Measurements from ENCODE around the gene ZCCHC17.
"Not testable (repeated sequence)": the region's sequence is repeated elsewhere in the genome, so short reads cannot be mapped to it uniquely, and the experiment has no call there.

The ZCCHC17 gene

DNA sequence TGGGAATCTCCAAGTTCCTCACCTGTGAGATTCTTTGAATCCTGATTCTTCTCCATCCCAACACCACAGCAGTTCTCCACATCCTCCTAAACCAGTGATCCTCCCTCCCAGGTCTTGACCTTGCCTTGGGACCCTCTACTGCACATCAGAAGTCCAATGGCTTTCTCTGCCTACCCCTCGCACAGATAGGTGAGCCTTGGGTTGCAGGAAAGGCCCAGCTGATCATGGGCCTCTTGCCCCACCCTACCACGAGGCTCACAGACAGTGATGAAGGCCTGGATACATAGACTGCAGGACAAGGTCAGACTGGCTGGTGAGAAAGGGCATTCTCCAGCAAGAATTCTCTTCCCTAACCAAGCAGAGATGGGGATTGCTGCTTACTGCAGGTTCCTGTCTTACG is 75.2 kb downstream of the ZCCHC17 start:
- DNase-seq: no peak

GRCh38 chr1:31372751-31373055 is 75.9 kb downstream of the ZCCHC17 start:
- DNase-seq: no peak

GRCh38 chr1:31373056-31373896 is 76.4 kb downstream of the ZCCHC17 start, which contains the start of gene FABP3:
TSS of gene FABP3 (minus strand) at chr1:31373076. CDS start at chr1:31373014, 62 bp downstream.
- peak; percentile 44 to 56 for DNase-seq

GRCh38 chr1:31373897-31374486 is 77.2 kb downstream of the ZCCHC17 start:
- DNase-seq: no peak

- DNase-seq: no peak
Observed at GRCh38 chr1:31374511-31375196, 77.8 kb downstream of the ZCCHC17 start.

GRCh38 chr1:31376375-31377134 is 79.7 kb downstream of the ZCCHC17 start:
- no peak for DNase-seq

DNA sequence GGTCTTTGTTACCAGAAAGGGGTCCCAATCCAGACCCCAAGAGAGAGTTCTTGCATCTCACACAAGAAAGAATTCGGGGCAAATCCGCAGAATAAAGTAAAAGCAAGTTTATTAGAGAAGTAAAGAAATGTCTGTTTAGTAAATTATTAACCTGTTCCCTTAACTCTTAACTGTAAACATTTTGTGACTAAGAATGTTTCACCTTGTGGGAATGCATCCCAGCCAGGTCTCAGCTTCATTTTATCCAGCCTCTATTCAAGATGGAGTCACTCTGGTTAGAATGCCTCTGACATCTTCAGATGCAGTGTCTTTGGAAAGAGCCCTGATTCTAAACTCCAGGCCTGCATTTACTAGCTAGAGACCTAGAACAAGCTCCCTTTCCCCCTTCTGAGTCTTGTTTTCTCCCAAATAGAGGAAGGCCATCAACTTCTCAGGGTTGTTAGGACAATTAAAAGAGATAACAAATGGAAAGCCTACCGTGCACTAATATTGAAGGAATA is 80.6 kb downstream of the ZCCHC17 start:
- DNase-seq: no peak

GRCh38 chr1:31378001-31378400 is 81.2 kb downstream of the ZCCHC17 start:
- DNase-seq: no peak

DNA sequence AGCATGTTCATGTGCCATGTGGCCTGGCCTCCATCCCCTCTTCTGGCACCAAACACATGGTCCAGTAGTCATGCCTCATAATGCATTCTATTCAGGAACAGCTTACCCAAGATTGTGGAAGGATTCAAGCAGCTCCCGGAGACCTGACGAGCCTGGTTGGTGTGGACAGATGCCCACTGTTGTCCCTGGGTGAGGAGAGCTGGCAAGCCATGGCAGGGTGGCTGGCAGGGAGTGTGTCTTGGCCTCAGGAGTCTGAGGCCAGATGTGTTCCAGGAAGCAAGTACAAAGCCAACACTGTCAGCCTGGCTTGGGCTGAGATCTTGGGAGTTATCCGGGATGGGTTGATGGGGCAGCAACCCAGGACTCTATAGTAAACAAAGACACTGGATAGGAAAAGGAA is 83.3 kb downstream of the ZCCHC17 start:
- DNase-seq: no peak

DNA sequence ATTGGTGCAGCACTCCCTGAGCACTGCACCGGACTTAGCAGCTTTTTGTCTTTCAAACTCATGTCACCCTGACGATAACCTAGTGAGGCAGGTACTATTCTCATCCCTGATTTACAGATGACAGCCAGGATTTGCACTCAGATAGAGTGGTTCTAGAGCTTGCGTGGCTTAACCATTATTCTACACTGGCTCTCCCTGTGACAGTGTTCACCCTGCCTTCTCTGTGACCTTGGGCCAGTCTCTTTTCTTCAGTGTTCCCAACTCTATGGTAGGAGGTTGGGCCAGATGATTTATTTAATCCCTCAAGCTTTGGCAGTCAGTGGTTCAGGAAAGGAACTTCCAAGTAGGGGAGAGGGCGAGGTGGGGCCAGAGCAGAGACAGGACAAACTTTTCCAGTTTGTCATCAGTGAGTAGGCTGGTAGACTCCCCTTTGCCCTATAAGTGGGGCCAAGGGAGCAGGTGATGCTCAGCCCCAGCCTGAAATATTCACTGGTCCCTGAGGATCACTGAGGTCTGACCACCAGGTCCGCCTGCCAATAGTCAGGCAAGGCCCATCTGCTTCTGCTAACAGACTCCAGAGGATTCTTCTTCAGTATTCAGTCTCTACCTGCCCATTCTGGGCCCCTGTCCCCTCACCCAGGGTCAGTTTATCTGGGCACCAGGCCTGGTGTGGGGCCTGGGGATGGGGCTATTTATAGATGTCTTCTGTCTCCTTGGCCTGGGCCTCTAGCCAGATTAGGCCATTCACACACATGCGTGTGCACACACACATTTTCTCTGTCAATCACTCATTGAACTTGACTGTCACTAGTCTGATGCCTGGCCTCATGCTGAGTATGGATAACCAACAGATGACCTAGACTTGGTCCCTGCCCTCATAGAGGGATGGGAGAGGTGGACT is 84.8 kb downstream of the ZCCHC17 start:
- no peak for DNase-seq

- no peak for DNase-seq
Observed at GRCh38 chr1:31382379-31382989, 85.7 kb downstream of the ZCCHC17 start.

GRCh38 chr1:31383967-31384366 is 87.1 kb downstream of the ZCCHC17 start:
- DNase-seq: no peak

GRCh38 chr1:31386576-31387243 is 89.9 kb downstream of the ZCCHC17 start:
- DNase-seq: not testable (repeated sequence)

DNA sequence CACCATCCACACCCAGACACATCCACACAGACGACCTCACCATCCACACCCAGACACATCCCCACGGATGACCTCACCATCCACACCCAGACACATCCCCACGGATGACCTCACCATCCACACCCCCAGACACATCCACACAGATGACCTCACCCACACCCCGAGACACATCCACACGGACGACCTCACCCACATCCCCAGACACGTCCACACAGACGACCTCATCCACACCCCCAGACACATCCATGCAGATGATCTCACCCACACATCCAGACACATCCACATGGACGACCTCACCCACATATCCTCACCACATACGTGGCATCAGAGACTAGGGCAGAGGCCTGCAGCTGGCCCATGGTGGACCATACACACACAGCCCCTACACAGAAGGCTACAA is 90.8 kb downstream of the ZCCHC17 start:
- no peak for DNase-seq

GRCh38 chr1:31389616-31390015 is 92.8 kb downstream of the ZCCHC17 start:
- no peak for DNase-seq

GRCh38 chr1:31390071-31390470 is 93.2 kb downstream of the ZCCHC17 start:
- DNase-seq: no peak

- no peak for DNase-seq
Observed at GRCh38 chr1:31393463-31393862, 96.6 kb downstream of the ZCCHC17 start.

GRCh38 chr1:31394584-31395193 is 97.9 kb downstream of the ZCCHC17 start:
- peak; percentile 90 for DNase-seq

DNA sequence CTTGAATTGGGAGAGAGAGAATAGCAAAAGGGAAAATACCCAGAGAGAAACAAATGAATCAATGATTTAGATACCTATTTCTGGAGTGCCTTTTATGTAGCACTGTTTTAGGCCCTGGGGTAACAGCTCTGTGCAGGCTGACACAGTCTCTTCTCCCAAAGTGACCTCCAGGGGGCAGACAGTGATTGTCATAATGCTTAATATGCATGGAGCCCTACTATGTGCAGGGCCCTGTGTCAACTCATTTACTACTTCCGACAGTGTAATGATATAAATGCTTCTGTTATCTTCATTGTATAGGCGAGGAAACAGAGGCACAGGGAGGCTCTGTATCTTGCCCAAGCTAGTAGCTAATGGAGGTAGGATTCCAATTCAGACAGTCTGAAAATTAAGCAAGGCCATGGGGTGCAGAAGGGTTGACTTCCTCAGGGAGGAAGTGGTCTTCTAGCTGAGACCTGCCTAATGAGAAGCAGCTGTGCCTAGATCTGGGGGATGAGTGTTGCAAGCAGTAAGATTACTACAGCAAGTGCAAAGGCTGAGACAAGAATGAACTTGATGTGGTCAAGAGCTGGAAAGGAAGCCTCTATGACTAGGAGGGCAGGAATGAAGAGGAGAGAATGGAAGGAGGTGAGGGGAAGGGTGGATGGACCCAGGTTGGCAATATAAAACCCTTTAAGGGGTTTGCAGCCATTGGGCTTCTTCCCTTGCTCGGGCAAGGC is 100.0 kb downstream of the ZCCHC17 start:
- DNase-seq: no peak

Data from activated T-cell treated with anti-CD3 and anti-CD28 coated beads, Interleukin-2, amount 50 U/mL, for 48 hours (primary cell).